NCI-H1417 (cell line): ENCODE results near the gene PHACTR2.
"Not testable (repeated sequence)": the region's sequence is repeated elsewhere in the genome, so short reads cannot be mapped to it uniquely, and the experiment has no call there.

ENCODE experiments used
- DNase-seq, 3 experiments: peaks; one replicate each; lab custom pipeline; 2025; lab: John Stamatoyannopoulos, UW

Gene PHACTR2

DNA sequence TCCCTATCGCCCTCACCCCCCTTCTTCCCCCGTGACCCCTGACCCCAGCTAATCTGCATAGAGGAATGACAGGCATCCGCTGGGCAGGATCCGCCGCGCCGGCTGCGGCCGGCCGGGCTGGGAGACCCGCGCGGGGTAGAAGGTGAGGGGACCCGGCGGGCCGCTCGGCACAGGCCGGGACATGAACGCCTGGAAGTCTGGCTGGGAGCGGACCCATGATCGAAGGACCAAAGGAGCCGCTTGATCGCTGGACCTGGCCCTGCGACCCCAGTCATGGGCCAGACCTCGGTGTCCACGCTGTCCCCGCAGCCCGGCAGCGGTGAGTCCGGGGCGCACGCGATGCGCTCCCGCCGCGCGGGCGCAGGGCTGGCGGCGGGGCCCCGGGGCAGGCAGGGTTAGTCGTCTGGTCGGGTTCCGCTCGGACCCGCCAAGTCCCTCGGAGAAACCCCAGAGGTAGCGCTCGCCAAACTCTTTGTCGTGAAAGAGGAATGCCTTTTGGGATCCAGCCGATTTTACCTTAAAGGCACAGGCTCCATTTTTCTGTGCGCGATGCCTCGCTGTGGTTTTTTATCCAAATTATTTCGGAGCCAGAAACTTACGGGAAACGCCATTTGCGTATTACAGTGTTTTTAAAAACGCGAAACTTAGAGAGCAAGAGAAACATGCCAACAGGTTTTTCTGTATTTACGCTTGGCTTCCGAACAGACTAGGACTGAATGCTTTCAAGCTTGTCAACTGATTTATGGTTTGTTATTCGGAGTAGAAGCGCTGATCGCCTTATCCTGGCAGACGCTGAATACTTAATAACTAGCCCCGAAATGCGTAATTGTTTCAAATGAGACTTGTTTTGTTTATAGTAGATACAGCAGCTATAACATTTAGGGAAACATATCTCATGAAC lies at the start of gene PHACTR2:
Gene PHACTR2 (plus strand): TSS at position 75 of the 901 bp plus-strand sequence. CDS start 199 bp downstream, at position 274.
- peak in 2 of 3 experiments; percentile 75 to 76 for DNase-seq

DNA sequence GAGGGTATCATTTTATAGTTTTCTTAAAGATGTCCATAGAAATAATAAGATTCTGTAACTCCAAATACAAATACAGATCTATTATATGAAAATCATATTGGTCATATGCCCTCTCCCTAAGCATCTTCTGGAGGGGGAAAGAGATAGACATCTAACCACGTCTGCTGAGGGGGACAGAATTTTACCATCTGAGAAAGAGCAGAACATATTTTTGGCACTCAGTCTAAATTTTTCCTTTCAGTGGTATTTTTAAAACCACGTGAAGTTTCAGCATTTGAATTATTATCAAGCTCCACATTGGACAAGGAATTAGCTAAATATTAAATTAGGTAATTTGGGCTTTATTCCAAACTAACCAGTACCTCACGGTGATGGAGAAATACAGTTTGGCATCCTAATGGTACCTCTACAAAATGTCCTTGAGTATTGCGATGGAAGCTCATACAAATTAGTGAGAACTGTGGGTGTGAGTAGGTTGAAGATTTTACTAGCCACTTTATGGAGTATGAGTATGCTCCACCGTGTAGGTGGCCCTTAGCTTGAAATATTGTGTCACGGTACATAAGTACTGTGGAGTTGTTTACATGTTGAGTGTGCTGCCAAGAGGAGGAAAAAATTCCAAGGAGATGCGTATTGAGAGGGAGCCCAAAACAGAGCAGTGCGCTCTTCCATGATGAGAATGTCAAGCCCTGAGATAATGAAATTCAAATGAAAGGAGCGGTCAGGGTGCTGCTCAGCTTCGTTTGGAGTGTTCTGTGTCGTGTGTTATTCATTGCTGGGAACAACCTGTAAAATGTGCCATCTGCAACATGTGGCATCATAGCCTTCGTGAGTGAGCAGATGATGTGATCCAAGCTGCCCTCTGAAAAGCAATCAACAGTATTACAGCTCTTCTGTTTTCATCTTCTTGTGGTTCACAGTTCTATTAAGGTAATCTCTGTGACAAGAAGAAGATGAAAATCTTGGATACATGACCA lies 48.4 kb upstream of the PHACTR2 start:
- DNase-seq, result peak in 1 of 3 experiments; percentile 13

DNA sequence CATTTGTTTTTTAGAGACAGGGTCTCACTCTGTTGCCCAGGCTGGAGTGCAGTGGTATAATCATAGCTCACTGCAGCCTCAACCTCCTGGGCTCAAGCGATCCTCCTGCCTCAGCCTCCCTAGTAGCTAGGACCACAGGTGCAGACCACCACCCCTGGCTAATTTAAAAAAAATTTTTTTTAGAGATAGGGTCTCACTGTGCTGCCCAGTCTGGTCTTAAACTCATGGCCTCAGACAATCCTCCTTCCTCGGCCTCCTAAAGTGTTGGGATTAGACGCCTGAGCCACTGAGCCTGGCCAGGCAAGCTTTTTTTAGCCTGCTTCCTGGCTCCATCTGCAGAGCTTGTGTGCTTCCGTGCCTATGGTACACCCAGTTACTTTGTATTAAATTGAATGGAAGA lies 46.6 kb upstream of the PHACTR2 start:
- not testable (repeated sequence) for DNase-seq

DNA sequence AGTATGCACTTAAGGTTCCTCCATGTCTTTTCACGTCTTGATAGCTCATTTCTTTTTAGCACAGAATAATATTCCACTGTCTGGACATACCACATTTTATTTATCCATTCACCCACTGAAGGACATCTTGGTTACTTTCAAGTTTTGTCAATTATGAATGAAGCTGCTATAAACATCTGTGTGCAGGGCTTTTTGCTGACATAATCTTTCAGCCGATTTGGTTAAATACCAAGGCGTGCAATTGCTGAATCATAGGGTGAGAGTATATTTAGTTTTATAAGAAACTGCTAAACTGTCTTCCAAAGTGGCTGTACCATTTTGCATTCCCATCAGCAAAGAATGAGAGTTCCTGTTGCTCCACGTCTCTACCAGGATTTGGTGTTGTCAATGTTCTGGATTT lies 44.9 kb upstream of the PHACTR2 start:
- DNase-seq, result no peak

DNA sequence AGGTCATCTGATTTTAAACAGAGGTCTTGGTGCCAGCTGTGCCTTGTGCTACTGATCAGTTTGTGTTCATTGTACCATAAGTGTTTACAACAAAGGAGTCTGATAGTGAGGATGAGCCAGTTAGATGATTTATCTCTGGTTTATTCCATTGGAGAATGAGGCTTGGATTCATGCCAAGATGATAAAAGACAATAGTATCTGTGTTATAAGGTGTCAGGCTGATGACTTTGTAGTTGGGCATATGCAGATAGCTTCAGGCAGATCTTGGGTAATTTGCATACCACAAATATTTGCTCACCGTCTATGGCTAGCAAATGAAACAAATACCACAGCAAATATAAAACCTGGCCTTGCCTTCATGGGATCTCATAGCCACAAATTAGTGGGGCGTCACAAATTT lies 43.3 kb upstream of the PHACTR2 start:
- peak in 2 of 3 experiments; percentile 26 to 74 for DNase-seq

DNA sequence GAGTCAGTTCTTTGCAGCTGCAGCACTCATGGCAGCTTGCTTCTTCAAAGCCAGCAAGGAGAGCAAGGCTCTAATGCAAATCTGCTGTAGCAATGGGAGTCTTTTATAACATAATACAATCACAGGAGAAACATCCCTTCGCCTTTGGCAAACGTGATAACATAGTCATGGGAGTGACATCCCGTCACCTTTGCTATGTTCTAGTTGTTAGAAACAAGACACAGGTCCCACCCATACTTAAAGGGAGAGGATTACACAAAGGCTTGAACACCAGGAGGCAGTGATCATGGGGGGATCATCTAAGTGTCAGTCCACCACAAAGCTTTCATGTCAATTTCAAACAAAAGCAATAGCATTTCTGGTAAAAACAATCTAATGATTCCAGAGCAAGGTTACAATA lies 40.1 kb upstream of the PHACTR2 start:
- no peak for DNase-seq

DNA sequence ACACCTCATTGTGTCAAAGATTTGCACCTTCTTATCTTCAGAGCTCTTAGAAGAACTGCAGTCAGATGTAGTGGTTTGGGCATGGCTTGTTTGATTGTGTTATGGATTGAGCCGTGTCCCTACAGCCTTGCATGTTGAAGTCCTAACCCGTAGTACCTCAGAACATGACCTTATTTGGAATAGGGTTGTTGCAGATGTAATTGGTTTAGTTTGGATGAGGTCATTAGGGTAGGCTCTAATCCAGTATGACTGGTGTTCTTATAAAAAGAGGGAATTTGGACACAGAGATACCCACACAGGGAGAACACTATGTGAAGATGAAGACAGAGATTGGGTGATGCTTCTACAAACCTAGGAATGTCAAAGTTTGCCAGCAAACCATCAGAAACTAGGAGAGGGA lies 35.4 kb upstream of the PHACTR2 start:
- DNase-seq, result no peak

DNA sequence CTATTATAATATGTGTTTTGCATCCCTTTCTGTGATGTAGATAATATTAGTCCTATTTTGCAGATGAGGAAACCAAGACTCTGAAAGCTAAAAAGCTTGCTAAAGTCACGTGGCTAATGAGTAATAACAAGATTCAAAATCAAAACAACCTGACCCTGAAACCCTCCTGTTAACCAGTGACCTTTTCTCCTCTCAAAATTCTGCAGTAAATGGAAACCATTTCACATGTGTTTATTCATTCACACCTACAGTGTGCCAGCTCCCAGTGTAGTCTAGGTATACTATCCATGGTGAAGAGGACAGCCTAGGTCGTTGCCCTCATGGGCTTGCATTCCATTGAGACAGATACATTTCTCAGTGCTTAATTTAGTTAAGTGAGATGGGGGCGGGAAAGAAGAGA lies 30.6 kb upstream of the PHACTR2 start:
- DNase-seq, result no peak

DNA sequence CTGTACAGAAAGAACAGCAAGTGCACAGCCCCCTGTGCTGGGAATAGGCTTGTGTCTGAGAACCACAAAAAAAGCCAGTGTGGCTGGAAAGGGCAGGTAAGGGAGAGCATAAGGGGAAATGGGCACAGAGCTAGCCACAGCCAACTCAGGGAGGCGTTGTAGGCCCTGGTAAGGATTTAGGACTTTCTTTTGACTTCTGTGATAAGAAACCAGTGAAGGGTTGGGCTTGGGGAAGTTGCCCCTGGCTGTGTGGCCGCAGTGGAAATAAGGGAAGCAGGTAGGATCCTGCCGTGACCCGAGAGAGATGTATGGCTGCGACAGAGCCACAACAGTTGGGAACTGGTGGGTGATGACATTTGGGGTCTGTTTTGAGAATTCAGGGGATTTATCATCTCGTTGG lies 30.0 kb upstream of the PHACTR2 start:
- DNase-seq, result no peak

DNA sequence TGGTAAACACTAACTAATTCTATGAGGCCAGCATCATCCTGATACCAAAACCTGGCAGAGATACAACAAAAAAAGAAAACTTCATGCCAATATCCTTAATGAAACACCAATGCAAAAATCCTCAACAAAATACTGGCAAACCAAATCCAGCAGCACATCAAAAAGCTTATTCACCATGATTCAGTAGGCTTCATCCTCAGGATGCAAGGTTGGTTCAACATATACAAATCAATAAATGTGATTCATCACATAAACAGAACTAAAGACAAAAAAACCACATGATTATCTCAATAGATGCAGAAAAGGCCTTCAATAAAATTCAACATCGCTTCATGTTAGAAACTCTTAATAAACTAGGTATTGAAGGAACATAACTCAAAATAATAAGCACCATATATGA lies 28.4 kb upstream of the PHACTR2 start:
- DNase-seq, result not testable (repeated sequence)

DNA sequence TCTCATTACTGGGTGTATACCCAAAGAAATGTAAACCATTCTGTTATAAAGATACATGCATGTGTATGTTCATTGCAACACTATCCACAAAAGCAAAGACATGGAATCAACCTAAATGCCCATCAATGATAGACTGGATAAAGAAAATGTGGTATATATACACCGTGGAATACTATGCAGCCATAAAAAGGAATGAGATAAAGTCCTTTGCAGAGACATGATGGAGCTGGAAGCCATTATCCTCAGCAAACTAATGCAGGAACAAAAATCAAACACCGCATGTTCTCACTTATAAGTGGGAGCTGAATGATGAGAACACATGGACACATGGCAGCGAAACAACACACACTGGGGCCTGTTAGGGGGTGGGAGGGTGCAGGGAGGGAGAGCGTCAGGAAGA lies 26.4 kb upstream of the PHACTR2 start:
- DNase-seq, result not testable (repeated sequence)

DNA sequence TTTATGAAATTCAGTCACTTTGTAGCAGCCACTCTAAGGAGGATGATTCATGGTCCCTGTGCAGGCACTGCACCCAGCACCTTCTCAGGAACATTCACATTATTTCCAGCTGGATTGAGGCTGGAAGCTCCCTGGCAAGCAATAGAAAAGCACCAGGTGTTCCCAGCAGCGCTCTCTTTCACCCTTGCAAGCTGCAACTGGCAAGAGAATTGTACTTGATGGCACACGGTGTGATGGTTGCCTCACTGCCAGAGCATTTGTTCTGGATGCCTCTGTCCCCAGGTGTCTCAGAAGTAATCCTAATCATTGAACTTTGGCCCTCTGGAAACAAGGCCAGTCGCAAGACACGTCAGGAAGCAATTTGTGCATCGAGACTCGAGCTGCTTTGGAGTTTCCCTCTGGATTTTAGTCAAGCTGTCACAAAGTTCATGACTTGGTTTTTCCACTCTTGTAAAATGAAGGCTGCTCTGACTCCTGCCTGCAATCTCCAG lies 24.9 kb upstream of the PHACTR2 start:
- DNase-seq, result peak in 1 of 3 experiments; percentile 39

DNA sequence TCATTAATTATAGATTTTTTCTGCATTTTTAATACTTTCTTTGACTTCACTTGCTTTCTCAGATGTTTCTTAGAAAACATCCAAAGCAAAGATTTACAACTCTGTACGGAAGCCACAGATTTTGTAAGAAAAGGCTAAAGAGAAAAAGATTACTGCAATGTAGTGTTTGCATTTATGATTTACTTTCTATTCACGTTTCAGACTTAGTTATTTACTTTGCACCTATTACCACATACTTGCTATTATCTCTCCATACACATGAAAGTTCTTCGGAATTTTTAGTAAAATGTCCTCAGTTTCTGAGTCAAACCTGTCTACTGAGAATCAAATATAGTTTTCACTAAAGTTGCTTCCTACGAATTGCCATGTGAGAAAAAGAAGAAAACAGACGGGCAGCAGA lies 22.2 kb upstream of the PHACTR2 start:
- no peak for DNase-seq

DNA sequence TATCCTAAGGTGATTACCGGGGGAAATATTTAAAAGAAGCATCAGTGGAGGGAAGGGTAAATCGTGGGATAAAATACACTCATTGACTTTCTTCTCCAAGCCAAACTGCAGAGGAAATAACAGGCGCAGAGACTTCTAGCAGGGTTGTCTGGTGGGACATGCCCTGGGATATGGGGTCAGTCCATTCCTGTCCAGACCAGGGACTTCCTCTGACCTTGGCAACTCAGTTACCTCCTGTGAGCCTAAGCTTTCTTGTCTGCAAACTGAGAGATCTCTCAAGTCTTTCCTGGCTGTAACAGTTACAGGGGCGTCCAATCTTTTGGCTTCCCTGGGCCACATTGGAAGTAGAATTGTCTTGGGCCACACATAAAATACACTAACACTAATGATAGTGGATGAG lies 21.7 kb upstream of the PHACTR2 start:
- no peak for DNase-seq

DNA sequence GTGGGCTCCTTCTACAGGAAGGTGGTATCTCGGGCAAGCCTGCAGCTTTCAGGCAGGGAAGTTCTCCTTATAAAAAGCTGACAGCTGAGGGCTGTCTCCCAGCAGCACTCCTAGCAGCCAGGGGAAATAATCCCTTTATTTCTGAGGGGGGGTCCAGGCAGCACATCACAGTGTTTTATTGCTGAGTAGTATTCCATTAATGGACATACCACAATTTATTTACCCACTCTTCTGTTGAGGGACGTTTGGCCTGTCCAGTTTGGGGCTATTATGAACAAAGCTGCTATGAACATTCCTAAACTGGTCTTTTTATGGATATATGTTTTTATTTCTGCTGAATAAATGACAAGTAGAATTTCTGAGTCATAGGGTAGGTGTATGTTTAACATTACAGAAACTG lies 20.0 kb upstream of the PHACTR2 start:
- DNase-seq, result no peak

DNA sequence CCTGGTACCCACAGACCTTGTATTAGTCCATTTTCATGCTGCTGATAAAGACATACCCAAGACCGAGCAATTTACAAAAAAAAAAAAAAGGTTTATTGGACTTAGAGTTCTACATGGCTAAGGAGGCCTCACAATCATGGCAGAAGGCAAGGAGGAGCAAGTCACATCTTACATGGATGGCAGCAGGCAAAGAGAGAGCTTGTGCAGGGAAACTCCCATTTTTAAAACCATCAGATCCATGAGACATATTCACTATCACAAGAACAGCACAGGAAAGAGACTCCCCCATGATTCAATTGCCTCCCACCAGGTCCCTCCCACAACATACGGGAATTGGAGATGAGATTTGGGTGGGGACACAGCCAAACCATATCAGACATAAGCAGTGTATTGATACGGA lies 17.6 kb upstream of the PHACTR2 start:
- not testable (repeated sequence) for DNase-seq

DNA sequence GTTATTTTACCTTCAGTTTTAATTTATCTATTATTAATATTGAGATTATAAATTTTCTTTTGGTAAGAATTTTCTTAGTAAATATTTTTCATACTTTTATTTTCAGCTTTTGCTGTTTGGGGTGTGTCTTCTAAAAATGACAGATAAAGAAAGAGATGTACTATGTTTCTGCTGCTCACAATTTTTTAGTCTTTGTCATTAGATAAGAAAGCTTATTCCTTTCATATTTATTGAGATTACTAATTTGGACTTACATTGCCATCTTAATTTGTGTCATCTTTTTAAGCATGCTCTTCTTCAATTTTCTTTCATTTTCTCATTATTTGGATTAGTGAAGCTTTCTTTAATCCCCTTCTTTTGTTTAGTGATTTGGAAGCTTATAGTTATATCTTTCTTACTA lies 13.6 kb upstream of the PHACTR2 start:
- DNase-seq, result no peak

DNA sequence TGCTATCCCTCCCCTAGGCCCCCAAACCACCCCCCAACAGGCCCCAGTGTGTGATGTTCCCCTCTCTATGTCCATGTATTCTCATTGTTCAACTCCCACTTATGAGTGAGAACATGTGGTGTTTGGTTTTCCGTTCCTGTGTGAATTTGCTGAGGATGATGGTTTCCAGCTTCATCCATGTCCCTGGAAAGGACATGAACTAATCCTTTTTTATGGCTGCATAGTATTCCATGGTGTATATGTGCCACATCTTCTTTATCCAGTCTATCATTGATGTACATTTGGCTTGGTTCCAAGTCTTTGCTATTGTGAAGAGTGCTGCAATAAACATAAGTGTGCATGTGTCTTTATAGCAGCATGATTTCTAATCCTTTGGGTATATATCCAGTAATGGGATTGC lies 11.8 kb upstream of the PHACTR2 start:
- not testable (repeated sequence) for DNase-seq

DNA sequence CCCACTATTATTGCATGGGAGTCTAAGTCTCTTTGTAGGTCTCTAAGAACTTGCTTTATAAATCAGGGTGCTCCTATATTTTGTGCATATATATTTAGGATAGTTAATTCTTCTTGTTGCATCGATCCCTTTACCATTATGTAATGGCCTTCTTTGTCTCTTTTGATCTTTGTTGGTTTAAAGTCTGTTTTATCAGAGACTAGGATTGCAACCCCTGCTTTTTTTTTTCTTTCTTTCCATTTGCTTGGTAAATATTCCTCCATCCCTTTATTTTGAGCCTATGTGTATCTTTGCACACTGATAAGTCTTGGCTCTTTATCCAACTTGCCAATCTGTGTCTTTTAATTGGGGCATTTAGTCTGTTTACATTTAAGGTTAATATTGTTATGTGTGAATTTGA lies 8.3 kb upstream of the PHACTR2 start:
- DNase-seq, result peak in 1 of 3 experiments; percentile 11

DNA sequence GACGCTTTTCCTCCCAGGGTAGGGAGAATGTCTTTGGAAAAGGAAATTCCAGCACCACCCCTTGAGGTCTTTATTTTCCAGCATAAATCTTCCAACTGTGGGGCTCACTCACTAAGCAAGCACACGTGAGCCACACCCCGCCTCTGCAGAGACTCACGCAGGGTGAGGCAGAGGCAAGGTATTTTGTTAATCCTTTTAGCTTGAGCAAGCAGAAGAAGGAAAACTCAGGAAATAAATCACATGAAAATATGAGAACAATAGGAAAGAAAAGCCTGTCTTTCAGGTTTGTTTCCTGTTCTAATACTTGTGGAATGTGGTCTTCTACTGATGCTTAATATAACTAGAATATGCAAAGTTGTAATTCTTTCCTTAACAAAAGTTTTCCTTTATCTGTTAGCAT lies 4.1 kb upstream of the PHACTR2 start:
- DNase-seq, result no peak

DNA sequence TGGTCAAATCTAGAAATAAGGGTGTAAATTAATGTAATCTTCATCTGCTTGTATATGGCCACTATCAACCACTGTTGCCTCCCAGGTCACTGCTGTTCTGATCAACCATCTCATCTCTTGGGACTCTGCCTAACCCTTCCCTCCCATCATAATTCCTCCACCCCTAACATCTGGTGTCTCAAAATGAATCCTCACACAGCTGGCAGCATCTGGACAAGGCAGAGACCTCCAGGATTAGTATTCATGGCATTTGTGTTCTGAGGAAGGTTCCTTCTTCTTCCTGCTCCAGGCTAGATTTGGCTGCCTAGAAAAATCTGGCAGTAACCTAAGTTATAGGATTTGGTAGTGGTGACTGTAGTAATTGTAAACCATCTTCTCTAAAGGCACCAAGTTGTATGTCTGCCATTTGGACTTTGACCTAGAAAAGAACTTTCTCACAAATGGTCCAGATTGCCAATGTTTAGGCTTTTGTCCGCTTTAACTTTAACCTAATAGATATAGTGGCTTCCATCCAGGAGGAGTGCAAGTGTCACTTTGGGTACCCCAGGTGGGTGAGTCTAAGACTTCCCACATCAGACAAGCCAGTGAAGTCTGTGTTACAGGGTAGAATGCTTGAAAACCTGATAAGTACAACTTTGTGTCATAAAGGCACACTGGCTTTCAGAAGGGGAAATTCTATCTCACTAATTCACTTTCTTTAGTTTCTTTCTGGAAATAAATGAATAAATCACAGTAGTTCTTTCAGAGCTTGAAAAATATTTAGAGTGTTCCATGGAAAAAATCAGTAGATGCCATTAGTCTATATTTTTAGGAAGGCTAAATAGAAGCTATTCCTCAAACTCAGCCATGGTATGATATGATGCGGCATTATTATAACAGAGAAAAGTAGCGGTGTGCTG lies 3.0 kb upstream of the PHACTR2 start:
- no peak for DNase-seq
